IMR-90 (cell line): ENCODE data around the gene VAC14.

ENCODE experiments used
- BHLHE40 ChIP-seq: fragments of 150-350 bp; IDR thresholded peaks from 2 replicates; pipeline ENCODE4 v1.6.1; 2016; ENCODE audit warnings: mild to moderate bottlenecking, low read depth, low read length
- RAD21 ChIP-seq: IDR thresholded peaks from 2 replicates; pipeline ENCODE4 v1.6.1; 2012; ENCODE audit warnings: low read length, improper control_type of control experiment

- TF ChIP-seq RAD21 (no peak), BHLHE40 (no peak)
Measured at GRCh38 chr16:70765491-70765890, 35.5 kb downstream of the VAC14 start.
